PC-3 (cell line): ENCODE results near the gene GRIK5. TPM values are rescaled to one million over a fixed set of nuclear protein-coding genes. Genes with fewer than 3 reads are reported as not detected.

Source experiments
- ATAC-seq: fragments of 200-7000 bp; cut with Tn5 transposase; 2 replicates; pipeline ENCODE4 v1.9.1; 2020; ENCODE audit warnings: mild to moderate bottlenecking, moderate library complexity
- BruUV-seq: library from RNA; stranded (reverse); fragments of 400-500 nt; replicated peaks from 2 replicates; lab custom pipeline; 2021; lab: Mats Ljungman, UMichigan
- CTCF ChIA-PET: fragments of 300-600 bp; sonication (Branson Sonifier 250); formaldehyde crosslinking; loops from one replicate; lab custom pipeline; 2022; ENCODE audit warnings: antibody characterized with exemption; lab: Charles Lee
- POLR2A ChIA-PET: fragments of 300-600 bp; sonication (Branson Sonifier 250); formaldehyde crosslinking; loops from one replicate; lab custom pipeline; 2022; ENCODE audit warnings: antibody characterized with exemption; ENCODE audit not compliant: unreplicated experiment; lab: Charles Lee
- DNase-seq: peaks from one replicate; pipeline ENCODE4 v3.0.0-alpha.2; 2015
- H2AFZ ChIP-seq: fragments of 300-600 bp; sonication (generic); 2 replicates; pipeline ENCODE4 v1.6.0; 2016; ENCODE audit warnings: antibody characterized with exemption, low read length
- H3F3A ChIP-seq: fragments of 300-600 bp; sonication (generic); one replicate; pipeline ENCODE4 v1.6.0; 2017; ENCODE audit warnings: antibody characterized with exemption, low read length, control low read depth, mild to moderate bottlenecking; ENCODE audit not compliant: unreplicated experiment
- H3K27ac ChIP-seq: fragments of 300-600 bp; sonication (generic); 2 replicates; pipeline ENCODE4 v1.5.1; 2016; ENCODE audit warnings: mild to moderate bottlenecking, low read length
- H3K27me3 ChIP-seq: fragments of 300-600 bp; sonication (generic); 2 replicates; pipeline ENCODE4 v1.6.1; 2016; ENCODE audit warnings: low read length, mixed read lengths
- H3K36me3 ChIP-seq: fragments of 300-600 bp; sonication (generic); 2 replicates; pipeline ENCODE4 v1.6.1; 2016; ENCODE audit warnings: low read depth, mixed run types, low read length, mixed read lengths
- H3K4me1 ChIP-seq: fragments of 300-600 bp; sonication (generic); 2 replicates; pipeline ENCODE4 v1.5.1; 2016; ENCODE audit warnings: low read length; ENCODE audit not compliant: insufficient read depth
- H3K4me2 ChIP-seq: fragments of 300-600 bp; sonication (generic); 2 replicates; pipeline ENCODE4 v1.6.0; 2016; ENCODE audit warnings: low read length
- H3K4me3 ChIP-seq: fragments of 300-600 bp; sonication (generic); 2 replicates; pipeline ENCODE4 v1.5.1; 2016; ENCODE audit warnings: mild to moderate bottlenecking, low read length, mixed read lengths
- H3K79me2 ChIP-seq: fragments of 300-600 bp; sonication (generic); 2 replicates; pipeline ENCODE4 v1.6.1; 2017; ENCODE audit warnings: low read length, mixed read lengths
- H3K9ac ChIP-seq: fragments of 300-600 bp; sonication (generic); 2 replicates; pipeline ENCODE4 v1.6.0; 2016; ENCODE audit warnings: mild to moderate bottlenecking, low read length
- H3K9me2 ChIP-seq: fragments of 300-600 bp; sonication (generic); replicated peaks from 2 replicates; pipeline ENCODE4 v1.6.1; 2016; ENCODE audit warnings: mixed run types, low read length, mixed read lengths
- H3K9me3 ChIP-seq: fragments of 300-600 bp; sonication (generic); 2 replicates; pipeline ENCODE4 v1.6.1; 2016; ENCODE audit warnings: low read length, mixed read lengths
- H4K20me1 ChIP-seq: fragments of 300-600 bp; sonication (generic); 2 replicates; pipeline ENCODE4 v1.6.1; 2016; ENCODE audit warnings: low read length, mixed read lengths
- EZH2 ChIP-seq: fragments of 300-600 bp; sonication (generic); IDR thresholded peaks from one replicate; pipeline ENCODE4 v1.6.1; 2017; ENCODE audit warnings: antibody characterized with exemption, mild to moderate bottlenecking, low read length; ENCODE audit not compliant: unreplicated experiment
- EZH2phosphoT487 ChIP-seq: fragments of 300-600 bp; sonication (generic); IDR thresholded peaks from 2 replicates; pipeline ENCODE4 v1.6.1; 2018; ENCODE audit warnings: mild to moderate bottlenecking, antibody characterized with exemption, low read length, borderline replicate concordance
- intact Hi-C: fragments of 100-400 bp; cut with micrococcal nuclease; formaldehyde crosslinking; loops from 2 replicates; pipeline ENCODE4 v1.9.0; 2023
- total RNA-seq: library from RNA; depleted of rRNA; stranded (reverse); fragments of >200 nt; gene quantifications from 2 replicates; pipeline ENCODE4 v1.2.3, GENCODE V29; 2014
- TF ChIP-seq, protein P1 (sequence below): fragments of 300-600 bp; sonication (generic); conservative IDR thresholded peaks from 2 replicates; pipeline ENCODE4 v1.5.1; 2017; ENCODE audit warnings: antibody characterized with exemption, low read depth, mild to moderate bottlenecking, low read length

GRIK5 gene
- total RNA-seq, 1 experiment from 2014 or later = not detected

DNA sequence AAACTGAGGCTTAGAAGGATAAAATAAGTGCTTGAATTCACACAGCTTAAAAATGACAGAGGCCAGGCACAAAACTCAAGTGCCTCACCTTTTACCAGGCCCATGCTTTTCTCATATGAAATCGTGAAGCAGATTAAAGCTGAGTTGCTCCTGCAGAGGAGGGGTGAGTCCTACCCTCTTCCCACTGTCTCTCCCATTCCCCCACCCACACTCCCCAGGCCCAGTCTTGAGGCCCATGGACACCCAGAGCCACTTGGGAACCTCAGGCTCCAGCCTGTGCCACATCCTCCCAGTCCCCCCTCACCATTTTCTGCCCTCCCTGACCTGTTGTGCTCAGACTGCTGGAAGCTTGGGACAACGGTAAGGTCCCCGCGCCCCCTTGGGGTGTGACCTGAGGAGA, 23.5 kb upstream of the GRIK5 start:
- Histone ChIP-seq H3K4me3 (no peak overlapping the region), H2AFZ (no peak overlapping the region), H3K9me2 (no peaks in the 10 kb centered on the region), H3K79me2 (no peaks in the 10 kb centered on the region), H3K36me3 (no peaks in the 10 kb centered on the region), H4K20me1 (no peaks in the 10 kb centered on the region), H3K4me2 (no peak overlapping the region), H3K27ac (no peak overlapping the region), H3K9me3 (no peaks in the 10 kb centered on the region), H3K4me1 (peaks cover 5% of the 10 kb centered on the region; the same call in 1 of the 2 replicates), H3K27me3 (no peaks in the 10 kb centered on the region), H3K9ac (no peak overlapping the region), H3F3A (no peaks in the 10 kb centered on the region)
- intact Hi-C loops = no loop called here
- CTCF ChIA-PET = no interaction called here
- ATAC-seq (no peak), DNase-seq (no peak)
- TF ChIP-seq, protein P1, sequence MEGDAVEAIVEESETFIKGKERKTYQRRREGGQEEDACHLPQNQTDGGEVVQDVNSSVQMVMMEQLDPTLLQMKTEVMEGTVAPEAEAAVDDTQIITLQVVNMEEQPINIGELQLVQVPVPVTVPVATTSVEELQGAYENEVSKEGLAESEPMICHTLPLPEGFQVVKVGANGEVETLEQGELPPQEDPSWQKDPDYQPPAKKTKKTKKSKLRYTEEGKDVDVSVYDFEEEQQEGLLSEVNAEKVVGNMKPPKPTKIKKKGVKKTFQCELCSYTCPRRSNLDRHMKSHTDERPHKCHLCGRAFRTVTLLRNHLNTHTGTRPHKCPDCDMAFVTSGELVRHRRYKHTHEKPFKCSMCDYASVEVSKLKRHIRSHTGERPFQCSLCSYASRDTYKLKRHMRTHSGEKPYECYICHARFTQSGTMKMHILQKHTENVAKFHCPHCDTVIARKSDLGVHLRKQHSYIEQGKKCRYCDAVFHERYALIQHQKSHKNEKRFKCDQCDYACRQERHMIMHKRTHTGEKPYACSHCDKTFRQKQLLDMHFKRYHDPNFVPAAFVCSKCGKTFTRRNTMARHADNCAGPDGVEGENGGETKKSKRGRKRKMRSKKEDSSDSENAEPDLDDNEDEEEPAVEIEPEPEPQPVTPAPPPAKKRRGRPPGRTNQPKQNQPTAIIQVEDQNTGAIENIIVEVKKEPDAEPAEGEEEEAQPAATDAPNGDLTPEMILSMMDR = no peak
- TF ChIP-seq EZH2phosphoT487 (no peak), EZH2 (no peak)
- BruUV-seq = no TSS peak
- POLR2A ChIA-PET = no interaction called here

DNA sequence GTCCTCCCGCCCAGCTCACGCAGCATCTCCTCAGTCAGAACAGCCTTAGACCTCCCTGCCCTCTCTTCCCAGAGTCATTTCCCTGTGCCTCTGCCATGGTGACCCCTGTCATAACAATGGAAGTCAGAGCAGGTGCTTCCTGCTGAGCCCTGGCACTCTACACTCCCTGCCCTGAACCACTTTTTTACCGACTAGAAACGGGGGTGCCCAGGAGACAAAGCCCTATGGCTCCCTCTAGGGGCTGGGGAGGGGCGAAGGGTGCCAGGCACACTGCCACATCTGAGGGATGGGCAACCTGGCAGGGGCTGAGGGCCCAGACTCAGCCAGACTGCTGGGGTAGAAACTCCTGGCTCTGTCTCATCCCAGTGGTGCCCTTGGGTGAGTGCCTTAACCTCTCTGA, 22.3 kb upstream of the GRIK5 start:
- no peak overlapping the region for H3K4me3 ChIP-seq
- ATAC-seq (peak; percentile 37; the same call in 1 of the 2 replicates), DNase-seq (peak; percentile 60)
- H3F3A ChIP-seq = no peaks in the 10 kb centered on the region
- H3K9me3 ChIP-seq = no peaks in the 10 kb centered on the region
- H3K4me2 ChIP-seq = no peak overlapping the region
- no peaks in the 10 kb centered on the region for H4K20me1 ChIP-seq
- POLR2A ChIA-PET = no interaction called here
- TF ChIP-seq EZH2phosphoT487 (no peak), EZH2 (no peak)
- TF ChIP-seq, protein P1 = peak; percentile 76
- CTCF ChIA-PET = interaction anchor here (0.5 kb wide), 1 partner anchor 1411 kb away, joined by 5 read pairs; no protein-coding TSS in a partner anchor
- no peaks in the 10 kb centered on the region for H3K79me2 ChIP-seq
- H3K36me3 ChIP-seq = no peaks in the 10 kb centered on the region
- H3K27me3 ChIP-seq = no peaks in the 10 kb centered on the region
- intact Hi-C loops = no loop called here
- no peak overlapping the region for H3K27ac ChIP-seq
- H2AFZ ChIP-seq = no peak overlapping the region
- no peaks in the 10 kb centered on the region for H3K9me2 ChIP-seq
- H3K4me1 ChIP-seq = peaks cover 10% of the 10 kb centered on the region; the same call in 1 of the 2 replicates
- BruUV-seq = no TSS peak
- H3K9ac ChIP-seq = no peak overlapping the region

DNA sequence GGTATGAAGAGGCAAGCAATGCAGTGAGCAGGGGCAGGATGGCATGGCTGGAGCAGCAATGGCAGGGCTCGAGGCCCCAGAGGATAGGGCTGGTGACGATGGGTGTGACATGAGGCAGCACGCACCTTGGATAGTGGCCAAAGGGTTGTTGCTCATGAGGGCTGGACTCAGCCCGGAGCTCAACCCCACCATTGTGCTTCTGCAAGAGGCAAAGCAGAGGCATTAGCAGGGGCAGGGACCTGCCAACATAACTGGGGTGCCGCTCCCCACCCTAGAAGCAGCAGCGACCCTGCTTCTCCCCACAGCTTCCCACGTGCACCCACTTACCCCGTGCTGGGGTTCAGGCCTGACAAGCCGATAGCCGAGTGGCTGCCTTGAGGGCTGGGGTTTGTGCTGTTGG, 21.7 kb upstream of the GRIK5 start:
- TF ChIP-seq, protein P1 = no peak
- TF ChIP-seq EZH2 (no peak), EZH2phosphoT487 (no peak)
- Histone ChIP-seq H3K4me2 (no peak overlapping the region), H3K27ac (no peak overlapping the region), H3K79me2 (no peaks in the 10 kb centered on the region), H3K9ac (no peak overlapping the region), H3K4me1 (peaks cover 10% of the 10 kb centered on the region; the same call in 1 of the 2 replicates), H2AFZ (no peak overlapping the region), H4K20me1 (no peaks in the 10 kb centered on the region), H3K4me3 (no peak overlapping the region), H3K9me2 (no peaks in the 10 kb centered on the region), H3K27me3 (no peaks in the 10 kb centered on the region), H3F3A (no peaks in the 10 kb centered on the region), H3K36me3 (no peaks in the 10 kb centered on the region), H3K9me3 (no peaks in the 10 kb centered on the region)
- peak; percentile 37; the same call in 1 of the 2 replicates for ATAC-seq
- POLR2A ChIA-PET = no interaction called here
- intact Hi-C loops = no loop called here
- peak; percentile 49 for DNase-seq
- CTCF ChIA-PET = interaction anchor here (0.5 to 0.6 kb wide), 2 partner anchors 73 to 1412 kb away, joined by 4 to 5 read pairs; no protein-coding TSS in a partner anchor
- BruUV-seq = no TSS peak
